AG04449 (cell line): ENCODE results near the gene ROS1.
"Not testable (repeated sequence)": the region's sequence is repeated elsewhere in the genome, so short reads cannot be mapped to it uniquely, and the experiment has no call there.

ENCODE experiments used
- CTCF ChIA-PET: fragments of 350-600 bp; formaldehyde crosslinking; extraction: SDS; loops from one replicate; lab custom pipeline; 2021; ENCODE audit warnings: antibody characterized with exemption; lab: Yijun Ruan, JAX
- POLR2A ChIA-PET: fragments of 400-600, 350-600 bp; formaldehyde crosslinking; extraction: SDS; loops from one replicate; lab custom pipeline; 2020; ENCODE audit warnings: antibody characterized with exemption, inconsistent platforms; lab: Yijun Ruan, JAX
- DNase-seq: peaks from one replicate; pipeline ENCODE4 v3.0.0-alpha.2; 2010; ENCODE audit warnings: low read depth, low spot score
- H3K4me3 ChIP-seq: 2 replicates; pipeline ENCODE4 v1.5.1; 2011; ENCODE audit warnings: low read depth, mild to moderate bottlenecking, control low read depth, low read length
- CTCF ChIP-seq: IDR thresholded peaks from one replicate; pipeline ENCODE4 v1.5.1; 2011; ENCODE audit warnings: mild to moderate bottlenecking, moderate library complexity, low read length, control low read depth, inconsistent platforms; ENCODE audit not compliant: insufficient read depth; ENCODE audit errors: missing control alignments

Gene ROS1

GRCh38 chr6:117262799-117263198, 162.9 kb downstream of the ROS1 start:
- CTCF ChIA-PET: no interaction called here

DNA sequence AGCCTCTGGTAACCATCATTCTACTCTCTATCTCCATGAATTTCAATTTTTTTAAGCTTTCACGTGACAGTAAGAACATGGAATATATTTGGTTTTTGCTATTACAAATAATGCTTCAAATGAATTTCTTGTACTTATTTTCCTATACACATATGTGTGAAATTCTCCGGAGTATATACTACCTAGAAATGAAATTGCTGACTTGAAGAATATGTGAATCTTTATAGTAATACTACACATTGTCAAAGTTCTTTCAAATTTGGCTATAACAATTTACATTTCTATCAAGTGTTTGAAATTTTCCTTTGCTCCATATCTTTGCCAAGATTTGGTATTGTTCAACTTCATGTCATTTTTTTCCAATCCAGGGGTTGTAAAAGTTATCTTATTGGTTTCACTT, 172.0 kb downstream of the ROS1 start:
- no peak for TF ChIP-seq CTCF
- POLR2A ChIA-PET: no interaction called here
- no peak for DNase-seq
- H3K4me3 ChIP-seq: no peak overlapping the region
- CTCF ChIA-PET: no interaction called here

More at GRCh38 chr6:117262799-117263198, 162.9 kb downstream of the ROS1 start:
- DNase-seq: no peak
- no peak for TF ChIP-seq CTCF
- no peak overlapping the region for H3K4me3 ChIP-seq
- POLR2A ChIA-PET: no interaction called here

DNA sequence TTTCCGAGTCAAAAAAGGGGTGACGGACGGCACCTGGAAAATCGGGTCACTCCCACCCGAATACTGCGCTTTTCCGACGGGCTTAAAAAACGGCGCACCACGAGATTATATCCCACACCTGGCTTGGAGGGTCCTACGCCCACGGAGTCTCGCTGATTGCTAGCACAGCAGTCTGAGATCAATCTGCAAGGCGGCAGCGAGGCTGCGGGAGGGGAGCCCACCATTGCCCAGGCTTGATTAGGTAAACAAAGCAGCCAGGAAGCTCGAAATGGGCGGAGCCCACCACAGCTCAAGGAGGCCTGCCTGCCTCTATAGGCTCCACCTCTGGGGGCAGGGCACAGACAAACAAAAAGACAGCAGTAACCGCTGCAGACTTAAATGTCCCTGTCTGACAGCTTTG, 180.8 kb downstream of the ROS1 start:
- DNase-seq, CTCF ChIA-PET, POLR2A ChIA-PET, H3K4me3 ChIP-seq: not testable (repeated sequence)

DNA sequence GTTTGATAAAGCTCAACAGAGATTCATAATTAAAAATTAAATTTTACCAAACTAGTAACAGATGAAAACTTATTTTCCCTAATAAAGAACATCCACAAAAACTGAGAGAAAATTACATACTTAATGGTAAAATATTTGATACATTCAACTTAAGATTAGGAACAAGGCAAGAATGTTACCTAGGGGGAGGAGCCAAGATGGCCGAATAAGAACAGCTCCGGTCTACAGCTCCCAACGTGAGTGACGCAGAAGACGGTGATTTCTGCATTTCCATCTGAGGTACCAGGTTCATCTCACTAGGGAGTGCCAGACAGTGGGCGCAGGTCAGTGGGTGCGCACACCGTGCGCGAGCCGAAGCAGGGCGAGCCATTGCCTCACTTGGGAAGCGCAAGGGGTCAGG, 181.2 kb downstream of the ROS1 start:
- H3K4me3 ChIP-seq, POLR2A ChIA-PET, DNase-seq, CTCF ChIA-PET: not testable (repeated sequence)
